NOMO-1 (cell line): ENCODE measurements around the gene TUBD1.

Experiments
- DNase-seq, 2 experiments: peaks; one replicate each; lab custom pipeline; 2025; ENCODE audit not compliant: unreplicated experiment in 2 of 2; lab: John Stamatoyannopoulos, UW

TUBD1 gene

DNA sequence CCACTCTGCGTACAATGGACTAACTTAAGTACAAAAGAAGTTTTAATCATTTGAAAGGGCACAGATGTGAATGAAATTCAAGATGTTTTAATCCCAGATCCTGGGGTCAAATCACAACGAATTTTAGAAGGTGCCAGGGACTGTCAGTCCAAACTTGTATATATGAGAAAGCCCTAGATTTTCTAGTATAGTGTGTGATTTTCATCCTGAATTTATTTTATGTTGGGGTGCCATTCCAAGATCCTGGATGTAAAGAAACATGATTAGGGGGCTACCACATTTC lies 64.3 kb downstream of the TUBD1 start:
- DNase-seq: no peak

DNA sequence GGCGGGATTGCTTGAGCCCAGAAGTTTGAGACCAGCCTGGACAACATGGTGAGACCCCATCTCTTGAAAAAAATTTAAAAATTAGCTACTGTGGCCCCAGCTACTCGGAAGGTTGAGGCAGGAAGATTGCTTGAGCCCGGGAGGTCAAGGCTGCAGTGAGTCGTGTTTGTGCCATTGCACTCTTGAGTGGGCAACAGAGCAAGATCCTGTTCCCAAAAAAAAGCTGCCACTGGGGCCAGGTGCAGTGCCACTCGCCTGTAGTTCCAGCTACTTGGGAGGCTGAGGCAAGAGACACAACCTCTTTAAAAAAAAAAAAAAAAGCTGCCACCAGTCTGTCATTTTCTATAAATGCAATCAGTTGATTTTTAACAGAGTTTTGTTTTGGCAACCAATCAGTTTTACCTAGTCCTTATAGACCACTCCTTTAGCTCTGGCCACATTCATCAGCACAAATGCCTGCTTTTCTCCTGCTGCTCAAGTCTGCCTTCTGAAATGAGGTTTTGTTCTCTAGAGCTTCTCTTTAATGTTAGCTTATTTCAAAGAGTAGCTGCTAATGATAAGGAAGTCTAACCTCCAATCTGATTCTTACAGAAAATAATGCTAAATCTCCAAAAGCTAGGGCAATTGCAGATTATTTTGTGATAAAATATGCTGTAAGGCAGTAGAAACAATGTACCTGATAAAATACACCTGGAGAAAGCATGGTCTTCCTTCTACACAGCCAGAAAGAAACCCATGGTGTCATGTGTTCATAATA lies 64.8 kb downstream of the TUBD1 start:
- no peak for DNase-seq

DNA sequence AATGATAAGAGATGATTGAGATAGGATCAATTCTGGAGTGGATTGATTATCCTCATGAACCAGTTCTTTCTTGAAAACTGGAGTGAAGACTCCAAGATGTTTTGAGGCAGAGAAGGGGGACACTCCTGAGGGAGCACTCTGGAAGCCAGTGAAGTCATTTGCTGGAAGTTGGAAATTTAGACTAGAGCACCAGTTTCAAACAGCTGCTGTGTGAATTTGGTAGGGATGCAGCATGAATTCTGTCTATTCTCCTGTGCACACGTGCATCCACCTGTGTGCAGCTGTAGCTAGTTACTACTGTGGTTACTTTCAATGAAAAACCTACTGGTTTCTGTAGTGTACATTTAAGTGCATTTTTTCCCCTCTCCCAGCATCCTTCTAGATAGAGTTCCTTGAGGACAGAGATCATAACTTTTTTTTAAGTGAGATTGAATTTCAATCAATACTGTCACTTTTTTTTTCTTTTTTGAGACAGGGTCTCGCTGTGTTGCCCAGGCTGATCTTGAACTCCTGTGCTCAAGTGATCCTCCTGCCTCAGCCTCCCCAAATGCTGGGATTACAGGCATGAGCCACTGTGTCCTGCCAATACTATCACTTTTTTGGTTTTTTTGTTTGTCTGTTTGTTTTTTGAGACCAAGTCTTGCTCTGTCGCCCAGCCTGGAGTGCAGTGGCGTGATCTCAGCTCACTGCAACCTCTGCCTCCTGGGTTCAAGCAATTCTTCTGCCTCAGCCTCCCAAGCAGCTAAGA lies 65.9 kb downstream of the TUBD1 start:
- no peak for DNase-seq

DNA sequence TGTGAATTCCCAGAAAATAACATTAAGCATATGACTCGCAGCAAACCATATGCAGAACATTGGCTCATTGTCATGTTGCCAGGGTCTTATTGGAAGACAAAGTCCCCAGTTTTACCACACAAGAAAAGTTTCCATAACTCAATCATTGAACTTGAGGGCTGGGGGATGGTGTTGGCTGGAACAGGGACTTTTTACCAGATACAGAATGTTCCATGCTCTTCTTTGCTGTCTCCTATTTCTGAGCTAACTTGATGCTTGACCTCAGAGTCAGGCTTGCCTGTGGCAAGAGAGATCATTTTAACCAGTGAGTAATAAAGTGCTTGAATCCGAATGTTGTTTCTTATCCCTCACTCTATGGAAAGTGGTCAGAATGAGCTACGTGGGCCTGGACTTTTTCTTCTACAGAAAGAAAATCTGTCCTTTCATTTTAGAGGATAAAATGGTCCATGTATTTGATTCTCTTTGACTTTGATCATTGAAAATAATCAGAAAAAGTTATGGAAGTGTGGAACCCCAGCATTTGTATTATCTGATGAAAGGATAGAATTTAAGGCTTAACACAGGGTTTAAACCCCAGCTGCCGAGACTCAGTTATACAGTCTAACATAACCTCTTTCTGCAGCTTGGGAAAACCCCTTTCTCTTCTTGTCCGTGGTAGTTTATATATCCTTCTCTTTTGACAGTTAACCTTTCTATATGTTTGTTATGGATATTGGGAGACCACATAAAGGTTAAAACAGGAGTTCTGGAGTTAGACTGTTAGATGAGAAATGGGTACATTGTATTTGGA lies 67.0 kb downstream of the TUBD1 start:
- DNase-seq: no peak

DNA sequence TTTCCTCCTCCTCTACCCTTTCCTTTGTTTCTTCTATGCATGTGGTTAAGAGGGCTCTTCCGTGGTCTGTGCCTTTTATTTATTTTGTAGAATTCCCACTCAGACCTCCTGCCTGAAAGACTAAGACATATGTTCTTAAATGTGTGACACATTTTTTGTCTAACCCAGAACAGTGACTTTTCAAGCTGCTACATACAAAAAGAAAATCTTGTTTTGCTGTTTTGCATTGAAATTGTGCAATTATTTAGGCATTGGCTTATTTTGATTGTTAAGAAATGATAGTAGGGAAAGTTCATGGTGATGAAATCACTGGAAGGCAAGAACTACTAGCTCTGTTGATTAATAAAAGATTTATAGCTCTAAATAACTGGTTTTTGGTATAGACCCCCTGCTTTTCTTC lies 76.8 kb downstream of the TUBD1 start:
- DNase-seq: no peak

DNA sequence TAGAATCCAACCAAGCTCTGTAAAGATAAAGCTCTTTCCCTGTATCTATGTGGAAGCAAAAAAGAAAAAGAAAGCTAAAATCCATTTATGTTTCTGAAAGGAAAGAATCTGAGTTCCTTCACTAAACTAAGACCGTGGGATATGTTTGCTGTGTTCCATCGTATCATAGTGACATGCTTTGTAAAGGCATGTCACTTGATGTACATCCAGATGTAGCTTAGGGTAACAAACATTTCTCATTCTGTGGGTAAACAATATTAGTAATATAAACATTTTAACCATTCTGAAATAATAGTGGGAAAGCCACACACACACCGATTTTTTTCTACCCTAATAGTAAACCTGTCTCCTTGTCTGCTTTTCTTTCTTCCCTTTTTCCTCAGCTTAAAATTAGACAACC lies 78.1 kb downstream of the TUBD1 start:
- no peak for DNase-seq

DNA sequence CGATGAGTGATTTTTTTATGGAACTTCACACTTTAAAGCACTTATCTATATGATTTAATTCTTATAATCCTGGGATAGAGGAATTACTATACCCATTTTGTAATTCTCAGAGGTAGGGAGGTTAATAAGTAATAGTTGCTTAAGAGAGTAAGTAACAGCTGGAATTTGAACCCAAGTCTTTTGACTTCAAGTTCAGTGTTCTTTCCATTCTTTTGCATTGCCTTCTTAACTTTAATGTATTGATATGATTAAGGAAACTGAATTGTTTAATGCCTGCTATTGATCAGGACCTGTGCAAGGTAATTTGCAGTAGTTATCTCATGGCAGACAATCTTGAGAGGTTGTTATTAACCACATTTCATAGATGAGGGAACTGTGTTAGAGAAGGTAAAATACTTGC lies 78.5 kb downstream of the TUBD1 start:
- DNase-seq: no peak

DNA sequence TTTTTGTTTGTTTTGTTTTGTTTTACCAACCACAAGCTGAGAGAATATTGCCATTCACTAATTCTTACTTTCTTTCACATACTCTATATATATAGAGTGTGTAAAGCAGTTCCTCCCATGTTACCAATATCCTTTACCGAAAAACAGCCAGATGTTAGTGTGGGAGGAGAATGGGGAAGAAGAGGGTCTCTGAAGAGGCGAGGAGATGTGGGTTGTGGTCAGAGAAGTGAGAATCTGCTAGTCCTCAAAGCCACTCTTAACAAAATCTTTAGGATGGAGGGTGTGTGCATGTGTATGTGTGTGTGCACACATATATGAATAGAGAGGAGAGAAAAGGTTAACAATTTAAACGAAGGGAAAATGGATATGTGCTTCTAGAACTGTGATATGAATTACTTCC lies 80.6 kb downstream of the TUBD1 start:
- DNase-seq: no peak

DNA sequence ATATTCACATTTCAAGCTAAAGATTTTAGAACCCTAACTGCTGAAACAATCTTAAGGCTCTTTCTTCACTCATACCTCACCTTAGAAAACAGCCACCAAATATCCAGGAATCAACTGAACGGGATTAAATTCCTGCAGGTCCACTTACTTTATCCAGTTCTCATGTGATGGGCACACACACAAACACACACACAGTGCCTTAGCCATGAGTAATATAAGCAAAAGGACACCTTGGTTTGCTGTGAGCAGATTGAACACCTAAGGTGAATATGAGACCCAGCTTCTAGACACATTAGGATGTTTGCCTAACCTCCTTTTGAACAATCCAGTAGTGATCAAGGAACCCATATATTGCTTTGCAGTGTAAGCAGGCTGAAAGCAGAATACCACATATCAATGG lies 81.5 kb downstream of the TUBD1 start:
- no peak for DNase-seq

DNA sequence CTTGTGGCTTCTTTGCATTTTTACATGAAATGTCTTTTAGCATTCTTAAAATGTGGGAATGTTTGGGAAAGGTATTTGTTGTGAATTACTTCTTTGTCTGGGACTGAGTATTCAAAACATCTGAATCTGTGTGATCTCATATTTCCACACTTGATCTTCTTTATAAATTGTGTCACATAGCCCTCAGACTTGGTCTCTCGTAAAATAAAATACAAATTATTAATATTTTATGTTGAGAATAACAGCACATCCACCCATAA lies 81.9 kb downstream of the TUBD1 start:
- no peak for DNase-seq
